Breast epithelium (tissue), 4 donors: ENCODE measurements around the gene THADA. TPM values are rescaled to one million over a fixed set of nuclear protein-coding genes. Genes with fewer than 3 reads are reported as not detected.

Experiments used
- DNase-seq, 2 donors: peaks; one replicate each; pipeline ENCODE4 v3.0.0-alpha.2; 2019; ENCODE audit warnings: low spot score in 2 of 2
- H3K27ac ChIP-seq, 2 donors: fragments of 200-600 bp; sonication (generic) in 1 of 2; one replicate each; pipeline ENCODE4 v1.5.1; 2016 to 2019; ENCODE audit warnings: mild to moderate bottlenecking in 1 of 2
- H3K27me3 ChIP-seq, 2 donors: fragments of 200-600 bp; sonication (generic) in 1 of 2; one replicate each; pipeline versions ENCODE4 v1.5.1 to v1.6.0; 2017 to 2019; ENCODE audit warnings: control low read depth in 1 of 2, mild to moderate bottlenecking in 1 of 2
- H3K36me3 ChIP-seq: fragments of 200-600 bp; one replicate; pipeline ENCODE4 v1.5.1; 2019
- H3K4me1 ChIP-seq, 2 donors: fragments of 200-600 bp; sonication (generic); one replicate each; pipeline ENCODE4 v1.5.1; 2016 to 2019; ENCODE audit warnings: control low read depth in 1 of 2
- H3K4me3 ChIP-seq, 3 donors: fragments of 200-600 bp; sonication (generic); 1 replicate in 2 of 3; 2 replicates in 1 of 3; pipeline ENCODE4 v1.5.1; 2016 to 2019; ENCODE audit warnings: mild to moderate bottlenecking in 3 of 3, moderate library complexity in 2 of 3
- H3K9me3 ChIP-seq, 2 donors: fragments of 200-600 bp; sonication (generic) in 1 of 2; one replicate each; pipeline ENCODE4 v1.5.1; 2016 to 2019; ENCODE audit warnings: control low read depth in 1 of 2
- CTCF ChIP-seq, 3 donors: fragments of 450-650 bp; IDR thresholded peaks; one replicate each; pipeline ENCODE4 v1.5.1; 2016 to 2017; ENCODE audit warnings: antibody characterized with exemption in 3 of 3, mild to moderate bottlenecking in 3 of 3, moderate library complexity in 3 of 3
- POLR2A ChIP-seq: fragments of 450-650 bp; IDR thresholded peaks from one replicate; pipeline ENCODE4 v1.6.1; 2016; ENCODE audit warnings: antibody characterized with exemption, mild to moderate bottlenecking, moderate library complexity
- POLR2AphosphoS5 ChIP-seq, 3 donors: sonication (generic); formaldehyde crosslinking; IDR thresholded peaks; one replicate each; pipeline ENCODE4 v1.6.1; 2017; ENCODE audit warnings: antibody characterized with exemption in 3 of 3
- intact Hi-C: fragments of 100-400 bp; cut with DNase I; formaldehyde crosslinking; loops from one replicate; pipeline ENCODE4 v1.15.1; 2023; ENCODE audit warnings: low total_unique reads
- total RNA-seq, 3 donors: library from RNA; depleted of rRNA; stranded (reverse); fragments of >200 nt; gene quantifications; one replicate each; pipeline ENCODE4 v1.1.0, GENCODE V29; 2016

Gene THADA
- total RNA-seq, 3 donors from 2014 or later, result 41.1 to 60.6 (median 49.5) TPM

- Histone ChIP-seq H3K36me3 (no peaks in the 10 kb centered on the region), H3K4me3 (no peak overlapping the region), H3K4me1 (no peaks in the 10 kb centered on the region), H3K27me3 (no peaks in the 10 kb centered on the region), H3K9me3 (no peaks in the 10 kb centered on the region), H3K27ac (no peak overlapping the region)
- TF ChIP-seq POLR2A (no peak), CTCF (IDR thresholded peaks at IDR 0.05) (no peak), POLR2AphosphoS5 (IDR thresholded peaks at IDR 0.05) (no peak)
- DNase-seq, result no peak
- intact Hi-C loops, result no loop called here
Observed at GRCh38 chr2:43616967-43617680, 21.3 kb upstream of the THADA start.

GRCh38 chr2:43612944-43613343, 17.1 kb upstream of the THADA start:
- TF ChIP-seq POLR2A (no peak), POLR2AphosphoS5 (IDR thresholded peaks at IDR 0.05) (peak in 1 of 3 donors; percentile 35)
- no peaks in the 10 kb centered on the region for H3K9me3 ChIP-seq
- peak overlapping the region in 1 of 2 donors; percentile 57 for H3K27ac ChIP-seq
- H3K27me3 ChIP-seq, result no peaks in the 10 kb centered on the region
- intact Hi-C loops, result no loop called here
- DNase-seq, result no peak
- no peak overlapping the region for H3K4me3 ChIP-seq
- no peaks in the 10 kb centered on the region for H3K36me3 ChIP-seq
- no peaks in the 10 kb centered on the region for H3K4me1 ChIP-seq

GRCh38 chr2:43611987-43612894, 16.4 kb upstream of the THADA start:
- H3K4me1 ChIP-seq, result no peaks in the 10 kb centered on the region
- intact Hi-C loops, result no loop called here
- no peak overlapping the region for H3K4me3 ChIP-seq
- no peak for TF ChIP-seq POLR2AphosphoS5 (IDR thresholded peaks at IDR 0.05)
- no peak for TF ChIP-seq POLR2A
- peak; percentile 62 to 65 (median 62) for TF ChIP-seq CTCF (IDR thresholded peaks at IDR 0.05)
- peak overlapping the region in 1 of 2 donors; percentile 57 for H3K27ac ChIP-seq
- peak; percentile 57 for DNase-seq
- H3K27me3 ChIP-seq, result no peaks in the 10 kb centered on the region
- H3K9me3 ChIP-seq, result no peaks in the 10 kb centered on the region
- H3K36me3 ChIP-seq, result no peaks in the 10 kb centered on the region

GRCh38 chr2:43610361-43610760, 14.5 kb upstream of the THADA start:
- H3K27ac ChIP-seq, result no peak overlapping the region
- H3K27me3 ChIP-seq, result no peaks in the 10 kb centered on the region
- TF ChIP-seq CTCF (IDR thresholded peaks at IDR 0.05) (no peak), POLR2A (no peak), POLR2AphosphoS5 (IDR thresholded peaks at IDR 0.05) (no peak)
- no peak overlapping the region for H3K4me3 ChIP-seq
- DNase-seq, result no peak
- H3K4me1 ChIP-seq, result no peaks in the 10 kb centered on the region
- no peaks in the 10 kb centered on the region for H3K9me3 ChIP-seq
- H3K36me3 ChIP-seq, result no peaks in the 10 kb centered on the region
- intact Hi-C loops, result no loop called here

- Histone ChIP-seq H3K27me3 (no peaks in the 10 kb centered on the region), H3K27ac (no peak overlapping the region), H3K4me3 (no peak overlapping the region), H3K9me3 (no peaks in the 10 kb centered on the region), H3K4me1 (no peaks in the 10 kb centered on the region), H3K36me3 (no peaks in the 10 kb centered on the region)
- no peak for TF ChIP-seq POLR2A
- no peak for TF ChIP-seq POLR2AphosphoS5 (IDR thresholded peaks at IDR 0.05)
- peak in 2 of 3 donors; percentile 53 to 73 for TF ChIP-seq CTCF (IDR thresholded peaks at IDR 0.05)
- intact Hi-C loops, result no loop called here
- DNase-seq, result no peak
Observed at GRCh38 chr2:43609290-43609918, 13.6 kb upstream of the THADA start.
